Smooth muscle cell (in vitro differentiated cells): ENCODE measurements around the gene WDR90. TPM values are rescaled to one million over a fixed set of nuclear protein-coding genes. Genes with fewer than 3 reads are reported as not detected.

ENCODE experiments used
- DNase-seq: peaks from one replicate; lab custom pipeline; 2025; ENCODE audit not compliant: unreplicated experiment; lab: John Stamatoyannopoulos, UW
- H2AFZ ChIP-seq: fragments of 200-600 bp; sonication (generic); 2 replicates; pipeline ENCODE4 v1.6.0; 2016; ENCODE audit warnings: antibody characterized with exemption, low read depth, mild to moderate bottlenecking
- H3F3A ChIP-seq: fragments of 200-600 bp; sonication (generic); 2 replicates; pipeline ENCODE4 v1.6.0; 2017; ENCODE audit warnings: antibody characterized with exemption, low read depth
- H3K27ac ChIP-seq: fragments of 200-600 bp; sonication (generic); 2 replicates; pipeline ENCODE4 v1.5.1; 2016; ENCODE audit warnings: low read depth, mild to moderate bottlenecking
- H3K27me3 ChIP-seq: fragments of 200-600 bp; sonication (generic); 2 replicates; pipeline ENCODE4 v1.6.1; 2016; ENCODE audit warnings: low read depth, mild to moderate bottlenecking
- H3K36me3 ChIP-seq: fragments of 200-600 bp; sonication (generic); 2 replicates; pipeline ENCODE4 v1.5.1; 2016; ENCODE audit warnings: low read depth
- H3K4me1 ChIP-seq: fragments of 200-600 bp; sonication (generic); 2 replicates; pipeline ENCODE4 v1.5.1; 2016; ENCODE audit warnings: low read depth
- H3K4me2 ChIP-seq: fragments of 200-600 bp; sonication (generic); 2 replicates; pipeline ENCODE4 v1.6.0; 2016; ENCODE audit warnings: mild to moderate bottlenecking
- H3K4me3 ChIP-seq: fragments of 200-600 bp; sonication (generic); 2 replicates; pipeline ENCODE4 v1.5.1; 2016; ENCODE audit warnings: mild to moderate bottlenecking
- H3K79me2 ChIP-seq: fragments of 200-600 bp; sonication (generic); 2 replicates; pipeline ENCODE4 v1.6.0; 2016; ENCODE audit warnings: low read depth, mild to moderate bottlenecking
- H3K9ac ChIP-seq: fragments of 200-600 bp; sonication (generic); 2 replicates; pipeline ENCODE4 v1.6.0; 2016; ENCODE audit warnings: low read depth
- H3K9me3 ChIP-seq: fragments of 200-600 bp; sonication (generic); replicated peaks from 2 replicates; pipeline ENCODE4 v1.5.1; 2016; ENCODE audit warnings: low read depth
- H4K20me1 ChIP-seq: fragments of 200-600 bp; sonication (generic); 2 replicates; pipeline ENCODE4 v1.6.0; 2016; ENCODE audit warnings: low read depth
- WGBS: methylation state at CpG from one replicate; pipeline ENCODE4 v1.1.7; 2016; ENCODE audit warnings: low lambda C conversion rate; 5-methylcytosine and 5-hydroxymethylcytosine counted together
- polyA plus RNA-seq: library from polyadenylated mRNA; unstranded; fragments of >200 nt; fragmentation: Nextera tagmentation; extraction: Ambion mirVana; gene quantifications from 2 replicates; pipeline ENCODE4 v1.2.1, GENCODE V29; 2016
- total RNA-seq: library from RNA; depleted of rRNA; stranded (reverse); fragments of >200 nt; gene quantifications from 2 replicates; pipeline ENCODE4 v1.2.3, GENCODE V29; 2014
- TF ChIP-seq, protein P1 (sequence below): fragments of 200-600 bp; sonication (generic); IDR thresholded peaks from 2 replicates; pipeline ENCODE4 v1.5.1; 2017; ENCODE audit warnings: borderline replicate concordance, mild to moderate bottlenecking, antibody characterized with exemption; ENCODE audit not compliant: insufficient read depth, poor library complexity, severe bottlenecking

The WDR90 gene
- total and polyA plus RNA-seq, 2 experiments from 2014 or later: 8.4 to 10.4 TPM

DNA sequence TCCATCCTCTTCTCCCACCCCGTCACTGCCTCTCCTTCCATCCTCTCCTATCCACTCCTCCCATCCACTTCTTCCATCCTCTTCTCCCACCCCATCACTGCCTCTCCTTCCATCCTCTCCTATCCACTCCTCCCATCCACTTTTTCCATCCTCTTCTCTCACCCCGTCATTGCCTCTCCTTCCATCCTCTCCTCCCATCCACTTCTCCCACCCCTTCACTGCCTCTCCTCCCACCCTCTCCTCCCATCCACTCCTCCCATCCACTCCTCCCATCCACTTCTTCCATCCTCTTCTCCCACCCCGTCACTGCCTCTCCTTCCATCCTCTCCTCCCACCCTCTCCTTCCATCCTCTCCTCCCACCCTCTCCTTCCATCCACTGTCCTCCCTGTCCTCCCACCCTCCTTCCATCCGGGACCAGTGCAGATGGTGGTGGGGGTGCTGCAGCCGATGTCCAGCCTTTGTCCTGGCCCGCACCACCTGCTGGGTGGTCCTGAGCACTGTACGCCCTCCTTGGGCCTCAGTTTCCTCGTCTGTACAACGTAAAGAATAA is 17.3 kb upstream of the WDR90 start:
- DNase-seq: no peak
- no peaks in the 10 kb centered on the region for H3K9me3 ChIP-seq
- no peak overlapping the region for H3K4me2 ChIP-seq
- TF ChIP-seq, protein P1, sequence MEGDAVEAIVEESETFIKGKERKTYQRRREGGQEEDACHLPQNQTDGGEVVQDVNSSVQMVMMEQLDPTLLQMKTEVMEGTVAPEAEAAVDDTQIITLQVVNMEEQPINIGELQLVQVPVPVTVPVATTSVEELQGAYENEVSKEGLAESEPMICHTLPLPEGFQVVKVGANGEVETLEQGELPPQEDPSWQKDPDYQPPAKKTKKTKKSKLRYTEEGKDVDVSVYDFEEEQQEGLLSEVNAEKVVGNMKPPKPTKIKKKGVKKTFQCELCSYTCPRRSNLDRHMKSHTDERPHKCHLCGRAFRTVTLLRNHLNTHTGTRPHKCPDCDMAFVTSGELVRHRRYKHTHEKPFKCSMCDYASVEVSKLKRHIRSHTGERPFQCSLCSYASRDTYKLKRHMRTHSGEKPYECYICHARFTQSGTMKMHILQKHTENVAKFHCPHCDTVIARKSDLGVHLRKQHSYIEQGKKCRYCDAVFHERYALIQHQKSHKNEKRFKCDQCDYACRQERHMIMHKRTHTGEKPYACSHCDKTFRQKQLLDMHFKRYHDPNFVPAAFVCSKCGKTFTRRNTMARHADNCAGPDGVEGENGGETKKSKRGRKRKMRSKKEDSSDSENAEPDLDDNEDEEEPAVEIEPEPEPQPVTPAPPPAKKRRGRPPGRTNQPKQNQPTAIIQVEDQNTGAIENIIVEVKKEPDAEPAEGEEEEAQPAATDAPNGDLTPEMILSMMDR: no peak
- H3K27me3 ChIP-seq: no peaks in the 10 kb centered on the region
- H3F3A ChIP-seq: peaks cover 8% of the 10 kb centered on the region
- no peak overlapping the region for H3K4me3 ChIP-seq
- H3K27ac ChIP-seq: no peak overlapping the region
- H3K36me3 ChIP-seq: no peaks in the 10 kb centered on the region
- no peak overlapping the region for H3K9ac ChIP-seq
- H4K20me1 ChIP-seq: peaks cover 11% of the 10 kb centered on the region
- no peak overlapping the region for H2AFZ ChIP-seq
- WGBS: 85% methylated on average over 7 of the region's 9 CpGs
- H3K4me1 ChIP-seq: peaks cover 25% of the 10 kb centered on the region
- peaks cover 10% of the 10 kb centered on the region for H3K79me2 ChIP-seq

DNA sequence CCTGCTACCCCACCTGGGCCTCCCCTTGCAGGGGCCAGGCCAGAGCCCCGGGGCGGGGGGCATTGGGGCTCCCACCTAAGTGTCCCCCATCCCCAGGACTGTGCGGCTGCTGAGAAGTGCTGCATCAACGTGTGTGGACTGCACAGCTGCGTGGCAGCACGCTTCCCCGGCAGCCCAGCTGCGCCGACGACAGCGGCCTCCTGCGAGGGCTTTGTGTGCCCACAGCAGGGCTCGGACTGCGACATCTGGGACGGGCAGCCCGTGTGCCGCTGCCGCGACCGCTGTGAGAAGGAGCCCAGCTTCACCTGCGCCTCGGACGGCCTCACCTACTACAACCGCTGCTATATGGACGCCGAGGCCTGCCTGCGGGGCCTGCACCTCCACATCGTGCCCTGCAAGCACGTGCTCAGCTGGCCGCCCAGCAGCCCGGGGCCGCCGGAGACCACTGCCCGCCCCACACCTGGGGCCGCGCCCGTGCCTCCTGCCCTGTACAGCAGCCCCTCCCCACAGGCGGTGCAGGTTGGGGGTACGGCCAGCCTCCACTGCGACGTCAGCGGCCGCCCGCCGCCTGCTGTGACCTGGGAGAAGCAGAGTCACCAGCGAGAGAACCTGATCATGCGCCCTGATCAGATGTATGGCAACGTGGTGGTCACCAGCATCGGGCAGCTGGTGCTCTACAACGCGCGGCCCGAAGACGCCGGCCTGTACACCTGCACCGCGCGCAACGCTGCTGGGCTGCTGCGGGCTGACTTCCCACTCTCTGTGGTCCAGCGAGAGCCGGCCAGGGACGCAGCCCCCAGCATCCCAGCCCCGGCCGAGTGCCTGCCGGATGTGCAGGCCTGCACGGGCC is 16.5 kb upstream of the WDR90 start:
- 98% methylated on average over 64 of the region's 67 CpGs for WGBS
- H3K4me3 ChIP-seq: no peak overlapping the region

DNA sequence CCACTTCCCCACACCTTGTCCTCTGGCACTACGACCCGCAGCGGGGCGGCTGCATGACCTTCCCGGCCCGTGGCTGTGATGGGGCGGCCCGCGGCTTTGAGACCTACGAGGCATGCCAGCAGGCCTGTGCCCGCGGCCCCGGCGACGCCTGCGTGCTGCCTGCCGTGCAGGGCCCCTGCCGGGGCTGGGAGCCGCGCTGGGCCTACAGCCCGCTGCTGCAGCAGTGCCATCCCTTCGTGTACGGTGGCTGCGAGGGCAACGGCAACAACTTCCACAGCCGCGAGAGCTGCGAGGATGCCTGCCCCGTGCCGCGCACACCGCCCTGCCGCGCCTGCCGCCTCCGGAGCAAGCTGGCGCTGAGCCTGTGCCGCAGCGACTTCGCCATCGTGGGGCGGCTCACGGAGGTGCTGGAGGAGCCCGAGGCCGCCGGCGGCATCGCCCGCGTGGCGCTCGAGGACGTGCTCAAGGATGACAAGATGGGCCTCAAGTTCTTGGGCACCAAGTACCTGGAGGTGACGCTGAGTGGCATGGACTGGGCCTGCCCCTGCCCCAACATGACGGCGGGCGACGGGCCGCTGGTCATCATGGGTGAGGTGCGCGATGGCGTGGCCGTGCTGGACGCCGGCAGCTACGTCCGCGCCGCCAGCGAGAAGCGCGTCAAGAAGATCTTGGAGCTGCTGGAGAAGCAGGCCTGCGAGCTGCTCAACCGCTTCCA is 15.7 kb upstream of the WDR90 start:
- Histone ChIP-seq H3K27ac (no peak overlapping the region), H2AFZ (no peak overlapping the region), H4K20me1 (peaks cover 11% of the 10 kb centered on the region), H3K9me3 (no peaks in the 10 kb centered on the region), H3K4me3 (no peak overlapping the region), H3K79me2 (peaks cover 10% of the 10 kb centered on the region), H3K36me3 (no peaks in the 10 kb centered on the region), H3K9ac (no peak overlapping the region), H3K4me1 (peaks cover 34% of the 10 kb centered on the region), H3K4me2 (no peak overlapping the region), H3K27me3 (no peaks in the 10 kb centered on the region), H3F3A (peaks cover 8% of the 10 kb centered on the region)
- TF ChIP-seq, protein P1: no peak
- WGBS: 99% methylated on average over 56 of the region's 74 CpGs
- DNase-seq: no peak

More for the DNA sequence above, 16.5 kb upstream of the WDR90 start:
- DNase-seq: no peak
- Histone ChIP-seq H3K27me3 (no peaks in the 10 kb centered on the region), H4K20me1 (peaks cover 11% of the 10 kb centered on the region), H3K9ac (no peak overlapping the region), H3K4me1 (peaks cover 30% of the 10 kb centered on the region), H3K27ac (no peak overlapping the region), H3K79me2 (peaks cover 10% of the 10 kb centered on the region), H3K4me2 (no peak overlapping the region), H2AFZ (no peak overlapping the region), H3K9me3 (no peaks in the 10 kb centered on the region), H3F3A (peaks cover 8% of the 10 kb centered on the region), H3K36me3 (no peaks in the 10 kb centered on the region)
- TF ChIP-seq, protein P1: no peak
